Inflammatory macrophage treated with lipopolysaccharide for 4 hours (primary cell): Measurements from ENCODE around the gene SCAND1.

Source experiments
- DNase-seq: peaks from one replicate; pipeline ENCODE4 v3.0.0-alpha.2; 2020

SCAND1 gene

DNA sequence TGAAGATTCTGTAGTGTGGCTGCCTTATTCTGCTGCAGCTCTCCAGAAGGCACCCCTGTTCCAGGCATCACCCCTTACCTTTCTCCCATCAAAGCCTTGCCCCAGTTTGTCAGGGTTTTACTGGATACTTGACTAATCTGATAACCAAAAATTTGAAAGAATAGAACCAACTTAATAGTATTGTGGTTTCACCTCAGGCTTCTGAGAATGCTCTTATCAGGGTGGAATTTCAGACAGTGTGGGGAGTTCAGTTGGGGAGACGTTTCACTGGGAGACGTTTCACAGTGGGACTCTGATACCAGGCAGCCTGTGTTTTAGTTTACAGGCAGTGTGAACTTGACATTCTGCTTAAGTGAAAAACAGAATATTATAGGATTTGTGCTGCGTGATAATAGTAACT, 50.5 kb downstream of the SCAND1 start:
- DNase-seq, result no peak
